ENCODE measurements around the gene ACVR1.

Gene ACVR1

DNA sequence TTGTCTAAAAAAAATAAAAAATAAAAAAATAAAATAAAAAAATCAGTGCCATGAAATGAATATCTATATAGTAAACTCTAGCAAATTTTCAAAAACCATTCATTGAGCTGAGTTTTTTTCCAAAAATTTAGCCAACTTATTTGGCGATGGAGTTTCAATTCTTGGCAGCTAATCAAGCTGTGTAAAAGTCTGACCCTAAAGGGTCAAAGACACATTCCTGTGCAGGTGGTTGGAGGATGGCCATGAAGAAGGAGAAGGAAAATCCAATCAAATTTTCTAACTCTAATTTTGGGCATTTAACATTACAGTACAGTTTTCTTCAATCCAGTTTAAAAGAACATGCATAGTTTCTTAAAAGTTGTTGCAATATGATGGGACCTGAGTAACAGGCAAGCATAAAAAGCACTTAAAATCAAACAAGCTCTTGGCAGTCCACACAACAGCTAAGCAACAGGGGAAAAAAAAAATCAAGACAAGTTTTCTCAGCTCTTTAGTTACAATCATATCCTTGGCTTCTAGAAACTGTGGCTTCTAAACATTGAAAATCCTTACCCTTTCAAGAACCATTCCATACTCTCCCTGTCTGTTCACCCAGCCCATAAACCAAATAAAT, 54.5 kb downstream of the ACVR1 start:
- no peaks in the 10 kb centered on the region for H3K27me3 ChIP-seq (ENCODE audit: control insufficient read depth, insufficient read depth, low read length)
- H3K9ac ChIP-seq (ENCODE audit: low read depth, low read length) = no peak overlapping the region
- H3K9me3 ChIP-seq (ENCODE audit: control insufficient read depth, insufficient read depth, low read length) = no peaks in the 10 kb centered on the region
- H3K4me3 ChIP-seq (ENCODE audit: low read depth, low read length) = no peak overlapping the region
- H3K4me1 ChIP-seq (ENCODE audit: control insufficient read depth, insufficient read depth, low read length) = no peaks in the 10 kb centered on the region
- H3K36me3 ChIP-seq (ENCODE audit: control insufficient read depth, insufficient read depth, low read length) = no peaks in the 10 kb centered on the region

DNA sequence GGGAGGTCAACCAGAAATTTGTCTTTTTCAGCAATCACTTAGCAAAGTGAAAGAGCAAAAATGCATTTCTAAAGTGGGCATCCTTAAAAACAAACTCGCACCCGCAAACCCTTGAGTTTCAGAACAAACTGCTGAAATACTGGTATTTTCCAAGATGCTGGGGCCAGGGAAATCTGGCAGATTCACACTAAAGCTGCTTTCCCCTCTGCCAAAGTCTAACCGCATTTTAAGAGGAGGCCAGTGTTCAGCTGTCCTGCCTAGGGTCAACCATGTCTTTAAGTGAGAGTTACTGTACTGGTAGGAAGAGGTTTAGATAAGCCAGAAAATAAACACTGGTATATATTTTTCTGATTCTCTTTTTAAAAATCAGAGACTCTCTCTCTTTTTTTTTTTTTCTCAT, 55.9 kb downstream of the ACVR1 start:
- H3K9me3 ChIP-seq (ENCODE audit: control insufficient read depth, insufficient read depth, low read length) = no peaks in the 10 kb centered on the region
- H3K4me1 ChIP-seq (ENCODE audit: control insufficient read depth, insufficient read depth, low read length) = no peaks in the 10 kb centered on the region
- H3K9ac ChIP-seq (ENCODE audit: low read depth, low read length) = no peak overlapping the region
- H3K36me3 ChIP-seq (ENCODE audit: control insufficient read depth, insufficient read depth, low read length) = no peaks in the 10 kb centered on the region
- H3K4me3 ChIP-seq (ENCODE audit: low read depth, low read length) = no peak overlapping the region
- H3K27me3 ChIP-seq (ENCODE audit: control insufficient read depth, insufficient read depth, low read length) = no peaks in the 10 kb centered on the region

DNA sequence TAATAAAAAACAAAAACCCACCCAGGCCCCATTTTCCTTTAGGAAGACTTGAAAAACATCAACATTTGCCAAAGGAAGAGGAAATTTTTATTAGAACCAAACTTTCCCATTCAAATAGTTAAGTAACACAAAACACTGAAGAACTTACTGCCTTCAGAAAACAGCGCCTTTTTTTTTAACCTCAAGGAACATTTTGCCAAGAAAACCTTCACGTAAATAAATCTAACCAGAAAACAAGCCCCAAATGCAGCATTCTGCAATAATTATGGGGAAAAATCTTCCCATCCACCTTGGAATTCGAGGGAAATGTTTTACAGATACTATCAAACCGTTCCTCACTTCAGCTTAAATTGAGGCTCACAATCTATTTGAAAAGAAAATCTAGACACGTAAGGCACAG, 56.4 kb downstream of the ACVR1 start:
- H3K36me3 ChIP-seq (ENCODE audit: control insufficient read depth, insufficient read depth, low read length) = no peaks in the 10 kb centered on the region
- no peaks in the 10 kb centered on the region for H3K27me3 ChIP-seq (ENCODE audit: control insufficient read depth, insufficient read depth, low read length)
- no peaks in the 10 kb centered on the region for H3K4me1 ChIP-seq (ENCODE audit: control insufficient read depth, insufficient read depth, low read length)
- H3K9me3 ChIP-seq (ENCODE audit: control insufficient read depth, insufficient read depth, low read length) = no peaks in the 10 kb centered on the region
- H3K9ac ChIP-seq (ENCODE audit: low read depth, low read length) = no peak overlapping the region
- no peak overlapping the region for H3K4me3 ChIP-seq (ENCODE audit: low read depth, low read length)

DNA sequence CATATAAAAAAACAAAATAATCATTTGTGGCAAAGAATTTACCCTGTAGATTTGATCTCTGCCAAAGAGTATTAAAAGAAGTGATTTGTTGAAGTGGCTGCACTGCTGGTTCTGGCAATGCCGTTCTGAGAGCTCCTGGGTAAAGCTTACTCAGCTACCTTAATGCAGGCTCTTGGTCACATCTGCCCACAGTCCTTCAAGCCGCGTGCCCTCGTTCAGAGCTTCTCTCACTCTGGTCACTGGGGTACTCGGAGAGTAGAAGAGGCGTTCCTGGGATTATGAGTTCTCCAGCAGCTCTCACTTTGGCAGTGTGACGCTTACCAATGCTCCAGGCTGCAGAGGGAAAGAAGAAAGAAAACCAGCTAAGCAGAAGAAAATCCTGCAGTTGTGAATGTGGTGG, 57.9 kb downstream of the ACVR1 start:
- no peak overlapping the region for H3K4me3 ChIP-seq (ENCODE audit: low read depth, low read length)
- H3K9me3 ChIP-seq (ENCODE audit: control insufficient read depth, insufficient read depth, low read length) = no peaks in the 10 kb centered on the region
- H3K9ac ChIP-seq (ENCODE audit: low read depth, low read length) = no peak overlapping the region
- H3K27me3 ChIP-seq (ENCODE audit: control insufficient read depth, insufficient read depth, low read length) = no peaks in the 10 kb centered on the region
- no peaks in the 10 kb centered on the region for H3K36me3 ChIP-seq (ENCODE audit: control insufficient read depth, insufficient read depth, low read length)
- no peaks in the 10 kb centered on the region for H3K4me1 ChIP-seq (ENCODE audit: control insufficient read depth, insufficient read depth, low read length)

DNA sequence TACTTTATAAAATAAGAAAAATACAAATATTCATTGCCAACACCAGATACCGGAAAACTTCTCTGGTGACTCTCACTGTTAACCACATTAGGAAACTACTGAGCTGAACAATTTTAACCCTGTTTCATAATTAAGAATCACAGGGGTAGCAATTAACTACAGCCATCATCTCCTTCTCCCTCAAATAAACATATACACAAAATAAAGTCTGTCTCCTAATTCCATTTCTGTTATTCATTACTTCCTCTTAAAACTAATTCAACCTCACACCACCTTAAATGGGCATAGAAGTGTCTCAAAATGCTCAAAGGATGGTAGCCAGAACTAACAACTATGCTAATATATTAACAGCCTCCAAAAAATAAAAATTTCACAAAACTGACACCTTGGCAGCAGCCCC, 60.7 kb downstream of the ACVR1 start:
- Histone ChIP-seq H3K27me3 (ENCODE audit: control insufficient read depth, insufficient read depth, low read length) (no peaks in the 10 kb centered on the region), H3K36me3 (ENCODE audit: control insufficient read depth, insufficient read depth, low read length) (no peaks in the 10 kb centered on the region)

DNA sequence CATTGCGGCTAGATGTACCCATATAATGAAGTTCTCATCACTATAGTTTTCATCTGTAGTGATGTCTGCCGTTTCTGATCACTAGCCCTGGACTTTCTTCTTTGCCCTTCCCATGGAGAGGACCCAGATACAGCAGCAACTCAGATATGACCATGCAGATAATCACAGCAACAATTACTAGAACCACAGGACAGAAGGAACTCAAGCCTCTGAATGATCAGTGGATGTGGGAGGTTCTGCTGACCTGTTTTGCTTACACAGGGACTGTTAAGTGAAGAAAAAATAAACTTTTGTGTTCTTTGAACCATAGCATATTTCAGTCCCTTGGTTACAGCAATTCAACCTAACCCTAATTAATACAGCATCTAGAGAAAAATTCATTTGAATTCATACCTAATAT, 62.7 kb downstream of the ACVR1 start:
- Histone ChIP-seq H3K9ac (ENCODE audit: low read depth, low read length) (no peak overlapping the region), H3K9me3 (ENCODE audit: control insufficient read depth, insufficient read depth, low read length) (no peaks in the 10 kb centered on the region), H3K36me3 (ENCODE audit: control insufficient read depth, insufficient read depth, low read length) (no peaks in the 10 kb centered on the region), H3K27me3 (ENCODE audit: control insufficient read depth, insufficient read depth, low read length) (no peaks in the 10 kb centered on the region), H3K4me1 (ENCODE audit: control insufficient read depth, insufficient read depth, low read length) (no peaks in the 10 kb centered on the region), H3K4me3 (ENCODE audit: low read depth, low read length) (no peak overlapping the region)

More for the DNA sequence above, 60.7 kb downstream of the ACVR1 start:
- Histone ChIP-seq H3K9me3 (ENCODE audit: control insufficient read depth, insufficient read depth, low read length) (no peaks in the 10 kb centered on the region), H3K4me3 (ENCODE audit: low read depth, low read length) (no peak overlapping the region), H3K4me1 (ENCODE audit: control insufficient read depth, insufficient read depth, low read length) (no peaks in the 10 kb centered on the region), H3K9ac (ENCODE audit: low read depth, low read length) (no peak overlapping the region)

DNA sequence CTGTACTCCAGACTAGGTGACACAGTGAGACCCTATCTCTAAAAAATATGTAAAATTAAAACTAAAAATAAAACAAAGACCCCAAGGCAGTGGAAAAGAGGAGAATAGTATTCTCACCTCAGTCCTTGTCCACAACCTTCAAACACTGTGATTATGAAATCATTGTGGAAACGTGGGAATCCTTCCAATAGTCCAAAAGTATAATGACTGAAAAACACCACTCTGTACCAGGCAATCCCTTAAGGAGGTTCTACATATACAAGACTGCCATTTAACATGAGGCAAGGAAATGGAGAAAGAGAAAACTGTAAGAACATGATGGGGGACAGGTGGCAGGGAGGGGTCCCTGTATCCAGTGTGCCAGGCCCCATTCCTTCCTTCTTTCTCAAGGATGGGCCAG, 66.1 kb downstream of the ACVR1 start:
- Histone ChIP-seq H3K36me3 (ENCODE audit: control insufficient read depth, insufficient read depth, low read length) (no peaks in the 10 kb centered on the region), H3K9ac (ENCODE audit: low read depth, low read length) (no peak overlapping the region), H3K4me3 (ENCODE audit: low read depth, low read length) (no peak overlapping the region), H3K4me1 (ENCODE audit: control insufficient read depth, insufficient read depth, low read length) (no peaks in the 10 kb centered on the region), H3K9me3 (ENCODE audit: control insufficient read depth, insufficient read depth, low read length) (no peaks in the 10 kb centered on the region), H3K27me3 (ENCODE audit: control insufficient read depth, insufficient read depth, low read length) (no peaks in the 10 kb centered on the region)

DNA sequence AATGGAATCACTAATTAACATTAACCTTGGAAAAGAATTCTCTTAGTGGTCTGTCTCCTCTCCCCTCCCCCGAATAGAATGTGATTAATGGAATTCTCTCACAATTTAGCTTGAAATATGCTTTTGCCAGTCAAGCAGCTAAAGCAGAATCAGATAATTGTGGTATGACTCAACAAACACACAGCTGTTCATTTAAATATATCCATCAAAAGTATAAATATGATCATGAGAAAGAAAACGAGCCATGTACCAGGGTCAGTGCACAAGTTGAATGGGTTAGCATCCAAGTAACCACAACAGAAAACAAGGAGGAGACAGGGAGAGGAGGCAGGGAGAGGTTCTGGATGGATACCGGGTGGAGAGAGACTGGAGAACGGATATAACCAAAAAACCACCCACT, 66.9 kb downstream of the ACVR1 start:
- Histone ChIP-seq H3K27me3 (ENCODE audit: control insufficient read depth, insufficient read depth, low read length) (no peaks in the 10 kb centered on the region), H3K4me1 (ENCODE audit: control insufficient read depth, insufficient read depth, low read length) (no peaks in the 10 kb centered on the region), H3K9me3 (ENCODE audit: control insufficient read depth, insufficient read depth, low read length) (no peaks in the 10 kb centered on the region), H3K36me3 (ENCODE audit: control insufficient read depth, insufficient read depth, low read length) (no peaks in the 10 kb centered on the region), H3K4me3 (ENCODE audit: low read depth, low read length) (no peak overlapping the region), H3K9ac (ENCODE audit: low read depth, low read length) (no peak overlapping the region)

DNA sequence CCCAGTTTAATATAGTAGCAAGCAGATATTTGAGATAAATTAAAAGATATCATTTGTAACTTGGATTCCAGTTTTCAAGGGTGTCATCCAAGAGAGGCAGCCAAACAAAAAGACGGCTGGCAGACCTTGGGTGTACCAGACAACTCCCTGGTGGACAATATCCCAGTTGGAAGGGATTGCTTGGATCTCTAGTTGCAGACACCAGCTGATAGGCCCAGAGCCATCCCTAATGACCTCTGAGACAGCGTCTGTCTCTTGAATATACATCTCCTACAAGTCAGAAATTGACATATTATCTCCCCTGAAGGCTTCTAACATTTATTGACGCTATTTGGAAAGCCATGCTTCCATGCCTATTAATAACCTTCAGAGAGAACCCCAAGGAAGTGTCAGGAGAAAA, 67.7 kb downstream of the ACVR1 start:
- no peaks in the 10 kb centered on the region for H3K36me3 ChIP-seq (ENCODE audit: control insufficient read depth, insufficient read depth, low read length)
- no peak overlapping the region for H3K9ac ChIP-seq (ENCODE audit: low read depth, low read length)
- no peaks in the 10 kb centered on the region for H3K9me3 ChIP-seq (ENCODE audit: control insufficient read depth, insufficient read depth, low read length)
- H3K4me1 ChIP-seq (ENCODE audit: control insufficient read depth, insufficient read depth, low read length) = no peaks in the 10 kb centered on the region
- H3K4me3 ChIP-seq (ENCODE audit: low read depth, low read length) = no peak overlapping the region
- H3K27me3 ChIP-seq (ENCODE audit: control insufficient read depth, insufficient read depth, low read length) = no peaks in the 10 kb centered on the region

DNA sequence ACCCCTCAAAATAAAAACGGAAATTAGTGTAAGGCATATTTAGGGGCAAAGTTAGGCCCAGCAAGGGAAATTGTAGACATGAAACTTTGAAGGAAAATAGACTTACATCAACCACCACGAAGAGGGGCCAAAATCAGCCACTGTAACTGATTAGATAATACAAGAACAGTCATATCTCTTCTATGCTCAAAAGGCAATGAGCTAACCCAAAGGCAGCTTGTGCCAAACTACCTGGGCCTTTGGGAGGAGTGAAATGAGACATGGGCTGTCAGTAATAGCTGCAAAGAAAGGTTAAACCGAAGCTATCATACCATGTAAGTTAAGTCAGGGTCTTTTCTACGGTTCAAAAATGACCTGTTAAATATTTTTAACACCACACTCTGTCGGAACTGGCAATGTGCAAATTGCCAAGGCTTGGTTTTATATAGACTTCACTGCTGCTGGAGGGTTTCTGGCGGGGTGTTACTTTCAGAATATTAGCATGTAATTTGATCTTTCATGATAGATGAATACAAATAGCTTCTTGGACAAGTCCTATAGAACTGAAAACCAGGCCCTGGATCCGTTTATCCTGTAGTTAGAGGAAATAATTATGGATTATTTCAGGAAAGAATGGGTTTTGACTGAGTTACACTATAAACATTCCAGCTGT, 69.6 kb downstream of the ACVR1 start:
- Histone ChIP-seq H3K4me3 (ENCODE audit: low read depth, low read length) (no peak overlapping the region), H3K9me3 (ENCODE audit: control insufficient read depth, insufficient read depth, low read length) (no peaks in the 10 kb centered on the region), H3K36me3 (ENCODE audit: control insufficient read depth, insufficient read depth, low read length) (no peaks in the 10 kb centered on the region), H3K9ac (ENCODE audit: low read depth, low read length) (no peak overlapping the region), H3K4me1 (ENCODE audit: control insufficient read depth, insufficient read depth, low read length) (no peaks in the 10 kb centered on the region), H3K27me3 (ENCODE audit: control insufficient read depth, insufficient read depth, low read length) (no peaks in the 10 kb centered on the region)

DNA sequence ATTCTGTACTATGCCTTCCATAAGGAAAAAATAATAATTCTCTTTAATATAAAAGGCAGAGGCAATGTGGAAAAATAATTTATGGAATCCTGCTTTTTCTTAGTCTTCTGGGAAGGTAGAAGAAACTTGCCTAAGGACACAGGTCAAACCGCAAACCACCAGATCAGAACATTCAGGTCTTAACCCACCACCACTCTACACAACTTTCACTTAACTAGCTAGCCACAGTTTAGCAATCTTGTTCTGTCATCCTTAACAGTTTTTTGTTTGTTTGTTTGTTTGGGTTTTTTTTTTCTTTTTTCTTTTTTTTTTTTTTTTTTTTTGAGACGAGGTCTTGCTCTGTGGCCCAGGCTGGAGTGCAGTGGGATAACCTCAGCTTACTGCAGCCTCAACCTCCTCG, 70.6 kb downstream of the ACVR1 start:
- Histone ChIP-seq H3K9ac (ENCODE audit: low read depth, low read length) (no peak overlapping the region), H3K9me3 (ENCODE audit: control insufficient read depth, insufficient read depth, low read length) (no peaks in the 10 kb centered on the region), H3K27me3 (ENCODE audit: control insufficient read depth, insufficient read depth, low read length) (no peaks in the 10 kb centered on the region), H3K36me3 (ENCODE audit: control insufficient read depth, insufficient read depth, low read length) (no peaks in the 10 kb centered on the region), H3K4me1 (ENCODE audit: control insufficient read depth, insufficient read depth, low read length) (no peaks in the 10 kb centered on the region), H3K4me3 (ENCODE audit: low read depth, low read length) (no peak overlapping the region)

DNA sequence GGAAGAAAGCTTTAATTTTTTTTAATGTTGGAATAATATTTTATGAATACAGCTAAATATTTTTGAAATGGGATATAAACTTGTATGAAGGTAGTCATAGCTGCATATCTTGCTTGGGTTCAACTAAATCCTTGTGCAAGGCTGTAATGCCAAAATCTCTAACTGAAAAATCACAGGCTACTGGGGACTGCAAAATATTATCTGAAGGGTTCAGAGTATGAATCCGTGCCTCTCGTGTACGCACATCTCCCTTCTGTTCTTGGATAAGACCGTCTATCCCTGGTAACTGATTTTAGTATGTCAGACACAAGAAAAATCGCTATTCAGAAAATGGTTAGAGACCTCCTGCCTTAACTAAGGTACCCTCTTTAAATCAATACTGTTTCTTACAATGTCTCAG, 71.8 kb downstream of the ACVR1 start:
- no peaks in the 10 kb centered on the region for H3K36me3 ChIP-seq (ENCODE audit: control insufficient read depth, insufficient read depth, low read length)
- no peak overlapping the region for H3K4me3 ChIP-seq (ENCODE audit: low read depth, low read length)
- H3K9ac ChIP-seq (ENCODE audit: low read depth, low read length) = no peak overlapping the region
- no peaks in the 10 kb centered on the region for H3K9me3 ChIP-seq (ENCODE audit: control insufficient read depth, insufficient read depth, low read length)
- no peaks in the 10 kb centered on the region for H3K27me3 ChIP-seq (ENCODE audit: control insufficient read depth, insufficient read depth, low read length)
- no peaks in the 10 kb centered on the region for H3K4me1 ChIP-seq (ENCODE audit: control insufficient read depth, insufficient read depth, low read length)

Measured in iPS-15b (cell line).